H1 (cell line): ENCODE results near the gene C14orf93. TPM values are rescaled to one million over a fixed set of nuclear protein-coding genes. Genes with fewer than 3 reads are reported as not detected.

Experiments used
- BCL11A ChIP-seq, 2 experiments: IDR thresholded peaks; one replicate each; pipeline ENCODE4 v1.6.1; 2011; ENCODE audit warnings: low read depth in 2 of 2, low read length in 2 of 2, mild to moderate bottlenecking in 2 of 2
- SP1 ChIP-seq: IDR thresholded peaks from 2 replicates; pipeline ENCODE4 v1.6.1; 2011; ENCODE audit warnings: low read depth, low read length
- SP2 ChIP-seq: IDR thresholded peaks from 2 replicates; pipeline ENCODE4 v1.6.1; 2012; ENCODE audit warnings: mild to moderate bottlenecking, low read length, inconsistent platforms
- TEAD4 ChIP-seq: IDR thresholded peaks from 2 replicates; pipeline ENCODE4 v1.6.1; 2012; ENCODE audit warnings: low read depth, low read length, inconsistent platforms, mixed read lengths
- polyA plus RNA-seq, 7 experiments: library from polyadenylated mRNA; depleted of rRNA in 3 of 7; stranded (reverse) in 5 of 7; unstranded in 2 of 7; fragments of >200 nt in 5 of 7; fragments of 200-250 nt in 2 of 7; gene quantifications; 1 replicate in 5 of 7; 2 replicates in 1 of 7; 4 replicates in 1 of 7; pipeline versions ENCODE4 v1.2.1 to v1.2.3, GENCODE V29; 2011 to 2013; ENCODE audit warnings: missing spikeins in 2 of 7, mixed read lengths in 2 of 7
- total RNA-seq: library from RNA; stranded (reverse); fragmentation: NEBNext Ultra II Directional; extraction: Animal tissue kit (Norgen Biotek cat#: 25700); gene quantifications from 2 replicates; pipeline ENCODE4 v1.2.1, GENCODE V29; 2021
- TF ChIP-seq, protein P1 (sequence below): IDR thresholded peaks from 2 replicates; pipeline ENCODE4 v1.6.1; 2012; ENCODE audit warnings: inconsistent platforms

Gene C14orf93
- total and polyA plus RNA-seq, 2 of the 8 experiments (the other 6 are each of a cell fraction or from before 2014, with no cell fraction given): 7.8 to 8.2 TPM

DNA sequence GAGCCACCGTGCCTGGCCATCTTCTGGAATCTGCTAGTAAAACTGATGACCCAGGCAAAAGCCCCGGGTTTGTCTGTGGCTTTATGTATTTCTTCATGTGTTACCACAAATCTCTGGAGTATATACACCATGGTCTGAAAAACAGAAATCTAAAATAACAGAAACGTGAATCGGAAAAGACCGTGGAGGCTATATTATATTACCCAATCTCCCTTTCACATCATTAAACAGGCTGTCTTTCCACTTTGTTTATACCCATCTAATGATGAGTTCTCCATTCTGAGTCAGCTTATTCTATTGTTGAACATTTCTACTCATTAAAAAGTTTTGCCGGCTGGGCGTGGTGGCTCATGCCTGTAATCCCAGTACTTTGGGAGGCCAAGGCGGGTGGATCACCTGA, 18.1 kb downstream of the C14orf93 start (continued):
- TF ChIP-seq, protein P1, sequence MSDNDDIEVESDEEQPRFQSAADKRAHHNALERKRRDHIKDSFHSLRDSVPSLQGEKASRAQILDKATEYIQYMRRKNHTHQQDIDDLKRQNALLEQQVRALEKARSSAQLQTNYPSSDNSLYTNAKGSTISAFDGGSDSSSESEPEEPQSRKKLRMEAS: no peak
- no peak for TF ChIP-seq SP1
- TF ChIP-seq BCL11A (IDR thresholded peaks at IDR 0.05; ENCODE audit: low read depth in 2 of 2, low read length in 2 of 2): no peak
- no peak for TF ChIP-seq TEAD4
- no peak for TF ChIP-seq SP2
